B cell (primary cell): Measurements from ENCODE around the gene CNTNAP2. TPM values are rescaled to one million over a fixed set of nuclear protein-coding genes. Genes with fewer than 3 reads are reported as not detected.

Experiments used
- ATAC-seq: fragments of 200-7000 bp; cut with Tn5 transposase; one replicate; pipeline ENCODE4 v1.10.0; 2021; ENCODE audit warnings: low read depth, mild to moderate bottlenecking, moderate number of reproducible peaks, moderate library complexity
- CTCF ChIA-PET: fragments of 350-600 bp; sonication (Branson Sonifier 250); formaldehyde crosslinking; loops from one replicate; lab custom pipeline; 2021; ENCODE audit warnings: antibody characterized with exemption, inconsistent platforms; lab: Charles Lee
- POLR2A ChIA-PET: fragments of 350-600 bp; sonication (Branson Sonifier 250); formaldehyde crosslinking; loops from one replicate; lab custom pipeline; 2021; ENCODE audit warnings: antibody characterized with exemption; lab: Charles Lee
- DNase-seq: peaks from one replicate; pipeline ENCODE4 v3.0.0; 2013
- H2AFZ ChIP-seq: 2 replicates; pipeline ENCODE4 v1.6.1; 2012; ENCODE audit warnings: mild to moderate bottlenecking, low read depth, low read length; ENCODE audit not compliant: insufficient read depth, poor library complexity, severe bottlenecking
- H3K27ac ChIP-seq, 2 donors: 1 replicate in 1 of 2; 2 replicates in 1 of 2; pipeline ENCODE4 v1.5.1; 2012 to 2013; ENCODE audit warnings: low read length in 2 of 2, mild to moderate bottlenecking in 2 of 2, moderate library complexity in 1 of 2
- H3K27me3 ChIP-seq, 4 experiments: fragments of 200-600 bp in 1 of 4; sonication (generic) in 1 of 4; replicated peaks in 1 of 4; 1 replicate in 2 of 4; 2 replicates in 2 of 4; pipeline versions ENCODE4 v1.6.1 to v1.7.0; 2013 to 2016; ENCODE audit warnings: low read length in 3 of 4, mild to moderate bottlenecking in 2 of 4, mixed read lengths in 1 of 4, moderate library complexity in 1 of 4; ENCODE audit not compliant: insufficient read depth in 4 of 4, control insufficient read depth in 3 of 4; ENCODE audit errors: control extremely low read depth in 1 of 4
- H3K36me3 ChIP-seq, 2 experiments: replicated peaks in 1 of 2; 1 replicate in 1 of 2; 2 replicates in 1 of 2; pipeline versions ENCODE4 v1.6.1 to v1.7.1; 2013; ENCODE audit warnings: low read length in 1 of 2; ENCODE audit not compliant: insufficient read depth in 2 of 2, control insufficient read depth in 1 of 2; ENCODE audit errors: control extremely low read depth in 1 of 2, extremely low read depth in 1 of 2
- H3K4me1 ChIP-seq, 2 donors: fragments of 200-600 bp in 1 of 2; sonication (generic) in 1 of 2; 1 replicate in 1 of 2; 2 replicates in 1 of 2; pipeline versions ENCODE4 v1.5.1 to v1.6.1; 2013 to 2017; ENCODE audit warnings: low read length in 2 of 2; ENCODE audit not compliant: control insufficient read depth in 2 of 2, insufficient read depth in 2 of 2
- H3K4me2 ChIP-seq: replicated peaks from 2 replicates; pipeline ENCODE3; 2012; ENCODE audit warnings: mild to moderate bottlenecking, low read depth, low read length; ENCODE audit not compliant: poor library complexity, severe bottlenecking
- H3K4me3 ChIP-seq, 5 experiments: fragments of 200-600 bp in 1 of 5; sonication (generic) in 1 of 5; 1 replicate in 3 of 5; 2 replicates in 2 of 5; pipeline versions ENCODE4 v1.5.1 to v1.7.0; 2011 to 2016; ENCODE audit warnings: low read length in 4 of 5, mild to moderate bottlenecking in 4 of 5, low read depth in 2 of 5, control low read depth in 1 of 5, moderate library complexity in 1 of 5; ENCODE audit not compliant: insufficient read depth in 1 of 5; ENCODE audit errors: control extremely low read depth in 1 of 5, extremely low read depth in 1 of 5
- H3K79me2 ChIP-seq: fragments of 200-600 bp; sonication (generic); one replicate; pipeline ENCODE4 v1.6.0; 2016; ENCODE audit warnings: low read length; ENCODE audit not compliant: control insufficient read depth, insufficient read depth
- H3K9ac ChIP-seq: fragments of 200-600 bp; sonication (generic); 2 replicates; pipeline ENCODE4 v1.6.1; 2017; ENCODE audit warnings: mild to moderate bottlenecking, low read length, moderate library complexity
- H3K9me3 ChIP-seq, 3 donors: one replicate each; pipeline versions ENCODE4 v1.6.1 to v1.7.1; 2013; ENCODE audit warnings: low read length in 2 of 3; ENCODE audit not compliant: control insufficient read depth in 2 of 3, insufficient read depth in 1 of 3; ENCODE audit errors: control extremely low read depth in 1 of 3
- H4K20me1 ChIP-seq: 2 replicates; pipeline ENCODE4 v1.6.0; 2012; ENCODE audit warnings: mild to moderate bottlenecking, low read length; ENCODE audit not compliant: insufficient read depth, control insufficient read depth, poor library complexity, severe bottlenecking
- H3K27ac Mint-ChIP-seq: one replicate; pipeline ENCODE4 v1.8.0; 2021; ENCODE audit warnings: mixed read lengths
- H3K27me3 Mint-ChIP-seq: one replicate; pipeline ENCODE4 v1.8.0; 2021; ENCODE audit warnings: mixed read lengths
- H3K4me1 Mint-ChIP-seq: one replicate; pipeline ENCODE4 v1.8.0; 2021; ENCODE audit warnings: mixed read lengths
- H3K4me3 Mint-ChIP-seq: one replicate; pipeline ENCODE4 v1.8.0; 2021; ENCODE audit warnings: mixed read lengths
- H3K9me3 Mint-ChIP-seq: one replicate; pipeline ENCODE4 v1.8.0; 2022; ENCODE audit warnings: mixed read lengths; ENCODE audit not compliant: insufficient read depth
- EZH2 ChIP-seq: IDR thresholded peaks from 2 replicates; pipeline ENCODE4 v1.6.1; 2012; ENCODE audit warnings: borderline replicate concordance, low read depth, mild to moderate bottlenecking, moderate library complexity, low read length; ENCODE audit not compliant: insufficient read depth, poor library complexity, severe bottlenecking
- WGBS: methylation state at CpG from one replicate; pipeline ENCODE4 v1.1.5; 2013; ENCODE audit warnings: missing lambda C conversion rate; ENCODE audit not compliant: insufficient coverage; 5-methylcytosine and 5-hydroxymethylcytosine counted together
- intact Hi-C: fragments of 100-400 bp; cut with micrococcal nuclease; formaldehyde crosslinking; loops from one replicate; pipeline ENCODE4 v1.10.0; 2022
- polyA plus RNA-seq: library from polyadenylated mRNA; depleted of rRNA; stranded (reverse); fragments of >200 nt; gene quantifications from 2 replicates; pipeline ENCODE4 v1.2.3, GENCODE V29; 2012
- total RNA-seq, 2 donors: library from RNA; stranded (reverse); fragments of 120-200 nt in 1 of 2; gene quantifications; 1 replicate in 1 of 2; 2 replicates in 1 of 2; pipeline versions ENCODE4 v1.2.3 to v1.2.4, GENCODE V29; 2013 to 2022
- TF ChIP-seq, protein P1 (sequence below): fragments of 200-600 bp; IDR thresholded peaks from one replicate; pipeline ENCODE4 v1.8.0; 2022; ENCODE audit warnings: antibody characterized with exemption, mild to moderate bottlenecking

CNTNAP2 gene
- total and polyA plus RNA-seq, 2 donors (not counting 1 experiment from before 2014, with no cell fraction given), result 7.4 to 16.6 TPM

GRCh38 chr7:148260599-148260998, 2144.0 kb downstream of the CNTNAP2 start:
- Mint-ChIP-seq H3K9me3 (no peaks in the 10 kb centered on the region), H3K4me3 (no peak overlapping the region), H3K27me3 (peaks cover 14% of the 10 kb centered on the region), H3K4me1 (peaks cover 19% of the 10 kb centered on the region), H3K27ac (no peak overlapping the region)
- Histone ChIP-seq H3K9me3 (no peaks in the 10 kb centered on the region), H3K36me3 (no peaks in the 10 kb centered on the region), H4K20me1 (no peaks in the 10 kb centered on the region), H3K4me1 (peaks cover 12 to 18% of the 10 kb centered on the region in 2 donors), H3K9ac (no peak overlapping the region), H3K79me2 (no peaks in the 10 kb centered on the region), H3K4me2 (no peak overlapping the region), H3K27ac (no peak overlapping the region), H3K4me3 (no peak overlapping the region), H2AFZ (no peak overlapping the region), H3K27me3 (peaks cover 0 to 5% (median 0%) of the 10 kb centered on the region in 4 experiments)
- TF ChIP-seq EZH2, result no peak
- TF ChIP-seq, protein P1, sequence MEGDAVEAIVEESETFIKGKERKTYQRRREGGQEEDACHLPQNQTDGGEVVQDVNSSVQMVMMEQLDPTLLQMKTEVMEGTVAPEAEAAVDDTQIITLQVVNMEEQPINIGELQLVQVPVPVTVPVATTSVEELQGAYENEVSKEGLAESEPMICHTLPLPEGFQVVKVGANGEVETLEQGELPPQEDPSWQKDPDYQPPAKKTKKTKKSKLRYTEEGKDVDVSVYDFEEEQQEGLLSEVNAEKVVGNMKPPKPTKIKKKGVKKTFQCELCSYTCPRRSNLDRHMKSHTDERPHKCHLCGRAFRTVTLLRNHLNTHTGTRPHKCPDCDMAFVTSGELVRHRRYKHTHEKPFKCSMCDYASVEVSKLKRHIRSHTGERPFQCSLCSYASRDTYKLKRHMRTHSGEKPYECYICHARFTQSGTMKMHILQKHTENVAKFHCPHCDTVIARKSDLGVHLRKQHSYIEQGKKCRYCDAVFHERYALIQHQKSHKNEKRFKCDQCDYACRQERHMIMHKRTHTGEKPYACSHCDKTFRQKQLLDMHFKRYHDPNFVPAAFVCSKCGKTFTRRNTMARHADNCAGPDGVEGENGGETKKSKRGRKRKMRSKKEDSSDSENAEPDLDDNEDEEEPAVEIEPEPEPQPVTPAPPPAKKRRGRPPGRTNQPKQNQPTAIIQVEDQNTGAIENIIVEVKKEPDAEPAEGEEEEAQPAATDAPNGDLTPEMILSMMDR, result no peak
- ATAC-seq (no peak), DNase-seq (no peak)
- POLR2A ChIA-PET, result no interaction called here
- CTCF ChIA-PET, result interaction anchor here (1.0 to 8.9 kb wide), 5 partner anchors 16 to 226 kb away, joined by 3 to 64 read pairs (median 11); no protein-coding TSS in a partner anchor
- WGBS, result 96% methylated on average over 5 of the region's 5 CpGs
- intact Hi-C loops, result no loop called here

DNA sequence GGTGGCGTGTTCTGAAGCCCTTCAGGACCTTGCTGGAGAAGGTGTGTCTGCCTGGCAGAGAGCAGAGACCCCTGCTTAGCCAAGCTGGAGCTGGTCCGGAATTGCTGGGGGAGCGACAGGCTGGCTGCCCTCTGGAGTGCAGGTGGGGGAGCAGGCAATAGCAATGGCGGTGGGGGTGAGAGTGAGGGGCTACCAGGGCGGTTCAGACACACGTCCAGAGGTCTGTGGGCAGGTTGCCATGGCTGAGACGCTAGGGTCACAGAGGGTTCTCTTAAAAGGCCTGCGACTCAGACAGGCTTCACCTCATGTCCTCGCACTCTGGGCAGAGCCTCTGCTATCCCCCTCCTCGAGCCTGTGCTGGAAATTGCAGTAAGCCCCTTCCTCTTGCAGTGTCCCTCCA, 2144.9 kb downstream of the CNTNAP2 start:
- WGBS, result 89% methylated on average over 8 of the region's 10 CpGs
- Histone ChIP-seq H3K79me2 (no peaks in the 10 kb centered on the region), H3K4me2 (no peak overlapping the region), H3K36me3 (no peaks in the 10 kb centered on the region), H3K4me3 (no peak overlapping the region), H4K20me1 (no peaks in the 10 kb centered on the region), H3K9me3 (no peaks in the 10 kb centered on the region), H3K27me3 (peaks cover 0 to 5% (median 0%) of the 10 kb centered on the region in 4 experiments), H3K27ac (no peak overlapping the region), H3K9ac (no peak overlapping the region), H3K4me1 (peaks cover 16 to 27% of the 10 kb centered on the region in 2 donors), H2AFZ (no peak overlapping the region)
- CTCF ChIA-PET, result interaction anchor here (1.2 to 8.9 kb wide), 5 partner anchors 18 to 314 kb away, joined by 3 to 64 read pairs (median 44); no protein-coding TSS in a partner anchor
- H3K27ac Mint-ChIP-seq, result no peak overlapping the region
- H3K4me3 Mint-ChIP-seq, result no peak overlapping the region
- H3K9me3 Mint-ChIP-seq, result no peaks in the 10 kb centered on the region
- ATAC-seq (no peak), DNase-seq (no peak)
- peaks cover 28% of the 10 kb centered on the region for H3K4me1 Mint-ChIP-seq
- intact Hi-C loops, result no loop called here
- POLR2A ChIA-PET, result no interaction called here
- TF ChIP-seq, protein P1, result no peak
- TF ChIP-seq EZH2, result no peak
- peaks cover 14% of the 10 kb centered on the region for H3K27me3 Mint-ChIP-seq
